HG03039 (cell line): Measurements from ENCODE around the gene FAM107B.

Experiments used
- ATAC-seq: cut with Tn5 transposase; IDR thresholded peaks from one replicate; pipeline ENCODE4 v1.9.1; 2021; ENCODE audit warnings: mild to moderate bottlenecking, moderate library complexity; ENCODE audit not compliant: unreplicated experiment

FAM107B gene

DNA sequence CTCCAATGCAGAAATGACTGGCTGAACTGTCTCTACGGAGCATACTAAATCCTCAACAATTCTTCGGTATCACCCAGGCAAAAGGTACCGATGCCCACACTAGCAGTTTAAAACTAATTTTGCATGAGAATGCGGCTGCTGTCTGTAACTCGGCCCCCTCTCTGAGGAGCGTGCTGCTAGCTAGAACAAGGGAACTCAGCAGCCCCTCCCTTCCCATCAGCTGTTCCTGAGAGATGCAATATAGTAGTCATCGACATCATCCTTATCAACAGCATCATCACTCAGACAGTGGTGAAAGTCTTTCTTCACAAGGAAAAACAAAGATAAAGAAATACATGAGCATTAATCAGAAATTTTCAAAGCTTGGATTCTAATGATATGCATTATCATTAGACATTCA, 254.9 kb downstream of the FAM107B start:
- ATAC-seq = no peak

GRCh38 chr10:14518149-14518548, 256.5 kb downstream of the FAM107B start:
- no peak for ATAC-seq

DNA sequence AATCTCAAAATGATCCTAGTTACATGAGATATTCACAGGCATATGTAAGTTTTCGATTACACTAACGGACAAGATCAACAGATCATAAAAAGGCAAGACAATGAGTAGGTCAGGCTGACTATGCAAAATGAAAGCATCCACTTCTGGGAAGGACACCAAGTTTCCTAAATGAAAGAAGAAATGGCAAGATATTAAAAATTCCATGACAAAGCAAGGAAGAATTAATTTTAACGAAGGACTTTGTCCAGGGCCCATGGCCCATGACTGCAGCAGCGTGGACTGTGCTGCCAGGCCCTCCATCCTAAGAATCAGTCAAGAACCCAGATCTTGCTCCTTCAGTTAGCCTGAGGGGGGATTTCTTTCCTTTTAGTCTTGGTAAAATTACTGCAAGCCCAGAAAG, 261.6 kb downstream of the FAM107B start:
- no peak for ATAC-seq

GRCh38 chr10:14510346-14510745, 264.4 kb downstream of the FAM107B start:
- no peak for ATAC-seq

DNA sequence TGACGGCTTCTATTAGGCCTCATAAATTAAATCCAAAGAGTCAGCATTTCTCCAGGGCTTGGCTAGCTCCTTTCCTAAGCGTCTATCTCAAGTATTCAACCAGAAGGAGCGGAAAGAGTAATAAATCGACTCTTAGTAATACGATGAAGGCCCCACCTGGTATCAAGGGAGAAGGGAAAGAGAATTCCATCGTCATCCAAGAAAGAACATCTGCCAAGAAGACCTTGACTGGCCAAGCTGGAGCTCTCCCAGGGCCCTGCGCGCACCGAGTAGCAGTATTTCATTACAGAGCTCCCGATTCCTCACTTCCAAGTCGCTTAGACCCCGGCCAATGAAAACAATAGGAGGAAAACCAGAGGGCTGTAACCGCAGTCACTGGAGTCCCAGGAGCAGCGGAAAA, 266.0 kb downstream of the FAM107B start:
- ATAC-seq = no peak

DNA sequence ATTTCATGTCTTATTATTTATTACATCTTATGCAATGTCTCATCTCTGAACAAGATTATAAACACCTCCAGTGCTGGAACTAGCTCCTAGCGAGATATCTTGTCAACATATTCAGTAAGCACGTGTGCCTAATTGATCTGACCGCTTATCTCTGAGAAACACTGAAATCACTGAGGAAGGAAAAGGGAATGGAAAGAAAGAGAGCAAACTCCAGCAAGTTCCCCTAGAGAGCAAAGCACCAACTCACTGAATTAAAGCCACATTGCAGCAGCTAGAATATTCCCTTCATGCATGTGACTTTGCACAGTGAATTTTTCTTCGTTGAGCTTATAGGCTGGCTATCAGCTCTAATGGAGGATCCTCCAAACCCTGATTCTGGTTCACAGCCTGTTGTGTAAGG, 266.9 kb downstream of the FAM107B start:
- ATAC-seq = no peak

DNA sequence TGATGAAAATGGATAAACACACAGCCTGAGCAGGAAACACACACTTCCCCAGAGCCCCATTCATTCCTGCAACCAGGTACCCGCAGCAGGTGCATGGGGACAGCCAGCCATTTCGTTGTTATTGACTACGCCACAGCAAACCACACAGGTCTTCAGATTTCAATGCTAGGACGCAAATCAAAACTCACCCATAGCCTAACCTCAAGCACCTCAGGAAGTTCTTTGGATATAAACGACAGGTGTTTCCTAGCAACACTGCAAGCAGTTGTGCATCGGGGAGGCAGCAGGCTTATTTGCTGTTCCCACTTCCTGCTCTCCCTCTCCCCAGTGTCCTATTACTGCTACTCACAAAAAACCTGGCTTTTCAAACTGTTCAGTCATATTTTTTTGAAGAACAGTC, 267.5 kb downstream of the FAM107B start:
- no peak for ATAC-seq

GRCh38 chr10:14502431-14502830, 272.3 kb downstream of the FAM107B start:
- no peak for ATAC-seq

- no peak for ATAC-seq
These were observed 274.4 kb downstream of the FAM107B start for GRCh38 chr10:14500172-14500765.

GRCh38 chr10:14499601-14499904, 275.1 kb downstream of the FAM107B start:
- no peak for ATAC-seq

DNA sequence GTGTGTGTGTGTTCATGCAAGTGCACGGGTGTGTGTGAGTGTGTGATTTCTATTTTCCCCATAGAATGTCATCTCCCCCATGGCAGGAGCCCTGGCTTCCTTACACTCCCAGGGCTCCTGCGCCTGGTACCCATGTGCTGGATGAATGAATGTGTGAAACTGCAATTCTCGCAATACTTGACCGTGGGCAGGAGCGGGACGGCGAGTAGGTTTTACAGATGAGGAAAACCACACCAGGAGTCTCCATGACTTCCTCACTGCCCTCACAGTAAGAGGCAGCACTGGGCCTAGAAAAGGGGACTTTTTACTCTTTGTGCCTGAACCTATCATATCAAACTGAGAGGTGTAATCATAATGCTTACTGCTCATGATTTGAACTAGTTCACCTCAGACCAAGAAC, 276.4 kb downstream of the FAM107B start:
- no peak for ATAC-seq

DNA sequence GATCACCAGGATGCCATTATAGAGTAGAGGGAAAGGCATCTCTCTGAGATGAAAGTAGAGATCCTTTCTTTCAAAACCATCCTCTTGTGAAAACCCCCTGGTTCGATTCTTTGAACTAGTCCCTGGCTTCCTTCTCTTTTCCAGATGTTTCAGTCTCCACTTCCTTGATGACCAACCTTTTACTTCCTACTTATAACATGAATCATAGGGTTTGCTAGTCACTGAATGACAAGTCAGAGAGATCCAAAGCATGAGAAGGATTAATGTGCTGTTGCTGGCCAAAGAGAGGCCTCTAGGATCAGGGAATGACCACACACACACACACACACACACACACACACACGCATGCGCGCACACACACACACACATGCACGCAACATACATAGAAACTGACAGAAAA, 282.9 kb downstream of the FAM107B start:
- no peak for ATAC-seq

GRCh38 chr10:14489522-14490177, 285.0 kb downstream of the FAM107B start:
- ATAC-seq = no peak

DNA sequence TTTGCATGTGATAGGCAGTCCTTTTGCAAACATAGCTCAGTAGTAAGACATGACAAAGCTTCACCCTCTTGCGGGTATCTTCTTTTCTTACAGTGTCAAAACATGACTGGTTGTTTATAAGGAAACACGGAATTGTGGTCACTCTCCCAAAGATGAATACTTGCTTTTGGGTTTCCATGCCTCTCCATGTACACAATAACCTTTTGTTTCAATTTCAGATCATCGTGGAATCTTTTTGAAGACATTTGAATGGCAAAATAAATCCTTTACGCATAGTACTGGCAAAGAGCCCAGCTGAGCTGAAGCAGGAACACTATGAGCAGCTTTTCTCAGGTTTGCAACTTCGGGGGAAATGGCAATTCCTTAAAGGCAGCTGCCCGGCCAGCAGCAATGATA, 287.2 kb downstream of the FAM107B start:
- ATAC-seq = no peak

DNA sequence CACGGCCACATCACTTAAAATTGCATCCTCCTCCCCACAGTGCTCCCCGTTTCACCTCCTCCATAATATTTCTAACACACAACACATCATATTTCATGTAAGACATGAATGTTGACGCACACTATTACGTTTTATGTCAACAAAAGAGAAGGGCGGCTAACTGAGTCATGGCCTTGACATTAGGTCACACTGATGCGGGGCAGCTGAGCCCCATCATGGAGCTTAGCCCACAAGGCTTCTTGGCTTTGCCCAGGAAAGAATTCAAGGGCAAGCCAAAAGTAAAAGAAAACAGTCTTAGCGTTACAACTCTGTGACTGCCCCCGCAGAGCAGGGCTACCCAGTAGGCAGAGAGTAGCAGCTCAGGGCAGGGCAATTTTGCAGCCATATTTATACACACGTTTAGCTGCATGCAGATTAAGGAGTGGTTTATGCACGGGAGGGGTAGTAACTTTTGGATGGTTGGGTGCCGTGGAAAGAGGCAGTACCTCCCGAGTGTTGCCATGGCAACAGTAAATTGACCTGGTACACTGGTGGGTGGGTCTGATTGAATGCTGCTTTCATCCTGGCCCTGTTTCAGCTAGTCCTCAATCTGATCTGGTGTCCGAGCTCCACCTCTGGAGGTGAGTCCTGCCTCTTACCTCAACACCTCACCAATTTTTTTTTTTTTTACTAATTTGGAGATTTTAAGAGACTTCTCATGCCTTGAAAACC, 287.8 kb downstream of the FAM107B start:
- no peak for ATAC-seq

DNA sequence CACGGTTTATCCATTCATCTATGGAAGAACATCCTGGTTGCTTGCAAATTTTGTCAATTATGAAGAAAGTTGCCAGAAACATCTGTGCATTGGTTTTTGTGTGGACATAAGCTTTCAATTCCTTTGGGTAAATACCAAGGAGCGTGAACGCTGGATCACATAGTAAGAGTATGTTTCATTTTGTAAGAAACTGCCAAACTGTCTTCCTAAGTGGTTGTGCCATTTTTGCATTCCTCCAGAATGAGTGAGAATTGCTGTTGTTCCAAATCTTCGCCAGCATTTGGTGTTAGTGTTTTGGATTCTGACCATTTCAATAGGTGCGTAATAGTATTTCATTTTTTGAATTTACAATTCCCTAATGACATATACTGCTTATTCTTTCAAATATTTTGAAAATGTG, 288.7 kb downstream of the FAM107B start:
- no peak for ATAC-seq

GRCh38 chr10:14483417-14483816, 291.3 kb downstream of the FAM107B start:
- no peak for ATAC-seq

GRCh38 chr10:14481752-14482151, 292.9 kb downstream of the FAM107B start:
- no peak for ATAC-seq

- no peak for ATAC-seq
These were observed 293.7 kb downstream of the FAM107B start for GRCh38 chr10:14481014-14481413.

DNA sequence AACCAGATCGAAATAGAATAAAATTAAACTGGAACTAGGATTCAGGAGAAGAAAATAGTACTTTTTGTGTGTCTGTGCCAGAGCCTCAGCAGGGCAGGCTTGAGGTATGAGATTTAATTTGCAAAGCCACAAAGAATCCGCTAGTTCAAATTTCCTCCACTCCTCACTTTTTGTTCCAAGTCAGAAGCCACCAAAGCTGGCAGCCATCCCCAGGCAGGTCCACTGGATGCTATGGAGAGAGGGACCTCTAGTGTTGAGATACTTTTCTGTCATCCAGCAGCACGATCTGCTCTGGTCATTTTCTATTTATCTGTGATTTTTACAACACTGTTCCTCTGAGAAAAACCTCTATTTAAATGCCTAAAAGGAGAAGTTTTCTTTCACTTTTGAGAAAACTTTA, 296.1 kb downstream of the FAM107B start:
- no peak for ATAC-seq

DNA sequence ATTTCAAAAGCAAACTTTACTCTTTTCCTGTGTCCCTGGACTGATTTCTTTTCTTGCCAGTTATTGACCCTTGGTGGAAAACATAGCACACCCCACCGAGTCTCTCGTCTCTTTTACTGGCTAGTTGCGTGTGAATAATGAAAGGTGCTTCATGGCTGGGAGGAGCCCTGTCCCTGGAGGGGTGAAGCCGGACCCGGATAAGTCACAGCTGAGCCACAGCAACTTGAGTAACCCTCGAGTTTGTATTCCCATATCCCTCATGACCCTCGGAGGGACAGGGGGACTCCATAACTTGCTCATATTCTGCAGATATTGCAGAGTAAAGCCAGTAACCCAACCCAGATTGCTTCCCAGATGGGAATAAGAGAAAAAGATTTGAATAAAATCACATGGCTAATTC, 296.5 kb downstream of the FAM107B start:
- ATAC-seq = no peak

GRCh38 chr10:14477408-14477710, 297.3 kb downstream of the FAM107B start:
- ATAC-seq = no peak
